Activated CD8-positive, alpha-beta memory T cell treated with anti-CD3 and anti-CD28 coated beads, Interleukin-2, amount 50 U/mL, for 24 hours (primary cell): ENCODE results near the gene KCNH1.

Experiments used
- DNase-seq: peaks from one replicate; pipeline ENCODE4 v3.0.0-alpha.2; 2020; ENCODE audit errors: extremely low read depth

Gene KCNH1

DNA sequence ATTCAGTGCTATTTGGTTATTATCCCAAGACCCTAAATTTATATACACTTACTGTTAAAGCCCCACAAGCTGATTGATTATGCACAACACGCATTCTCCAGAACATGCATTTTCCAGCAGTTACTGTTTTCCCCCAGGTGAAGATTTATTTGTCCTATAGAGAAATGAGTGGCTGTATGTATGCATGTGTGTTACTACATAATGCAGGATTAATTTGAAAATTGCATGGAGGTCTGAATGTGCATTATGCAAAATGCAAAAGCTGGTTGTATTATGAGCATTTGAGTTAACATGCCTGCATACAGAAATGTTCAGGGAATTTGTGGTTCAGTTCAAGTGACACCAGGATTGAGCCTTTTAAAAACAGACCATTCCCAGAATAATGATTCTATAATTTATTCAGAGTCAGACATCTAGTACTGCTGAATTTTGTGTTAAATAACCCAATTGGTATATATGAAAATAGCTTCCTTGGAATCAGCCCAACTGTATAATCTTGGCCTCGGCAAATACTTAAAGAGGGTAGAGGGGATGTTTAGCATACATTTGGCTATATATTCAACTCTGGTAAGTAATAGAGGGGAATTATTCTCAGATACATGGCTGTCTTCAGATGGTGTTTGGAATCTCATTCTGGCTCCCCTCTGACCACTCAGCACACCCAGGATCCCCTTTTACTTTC lies 485.2 kb downstream of the KCNH1 start:
- no peak for DNase-seq

GRCh38 chr1:210647406-210648333 lies 486.3 kb downstream of the KCNH1 start:
- DNase-seq, result no peak

GRCh38 chr1:210646258-210646616 lies 487.7 kb downstream of the KCNH1 start:
- no peak for DNase-seq

DNA sequence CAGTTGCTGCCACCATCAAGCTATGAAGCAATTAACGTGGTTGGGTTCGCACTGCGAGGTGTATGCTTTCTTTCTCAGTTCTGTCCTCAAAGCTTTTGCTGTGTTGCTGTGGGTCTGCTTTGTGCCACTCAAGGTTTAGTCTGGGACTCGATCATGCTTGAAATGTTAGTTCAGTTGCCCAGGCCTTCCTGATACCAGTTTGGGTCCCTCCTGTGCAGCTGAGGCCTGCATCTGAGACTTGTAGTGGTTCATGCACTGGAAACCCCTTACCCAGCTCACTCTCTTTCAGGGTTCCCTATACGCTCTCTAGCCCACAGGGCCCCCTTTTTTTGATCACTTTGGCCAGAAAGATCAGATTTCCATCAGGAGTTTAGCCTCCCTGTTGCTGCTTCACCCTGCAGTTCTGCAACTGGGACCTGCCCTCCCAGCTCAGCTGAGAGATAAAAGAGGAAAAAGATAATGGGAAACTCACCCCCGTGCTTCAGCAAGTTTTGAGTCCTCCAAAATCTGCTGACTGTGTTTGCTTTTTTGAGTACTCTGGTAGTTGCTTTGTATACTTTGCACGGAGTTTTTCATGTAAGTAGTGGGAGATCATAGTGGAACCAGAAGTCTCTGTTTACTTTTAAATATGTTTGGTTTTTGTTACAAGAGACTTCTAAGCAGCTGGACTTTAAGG lies 488.2 kb downstream of the KCNH1 start:
- DNase-seq, result no peak

DNA sequence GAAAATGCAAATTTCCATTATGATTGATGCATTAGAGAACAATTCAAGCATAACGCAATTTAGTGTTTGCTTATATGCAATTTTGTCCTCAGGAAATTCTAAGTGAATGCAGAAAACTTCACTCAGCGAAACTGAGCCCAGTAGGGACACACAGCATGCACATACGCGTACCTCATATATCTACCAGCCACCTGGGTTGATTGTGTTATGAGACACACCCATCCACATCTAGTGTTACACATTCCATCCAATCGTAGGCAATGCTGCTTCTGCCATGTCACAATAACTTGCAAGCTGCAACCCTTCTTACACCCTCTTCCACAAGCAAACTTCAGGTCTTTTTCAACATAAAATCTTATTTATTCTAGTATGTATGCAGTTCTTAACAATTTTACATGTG lies 492.4 kb downstream of the KCNH1 start:
- DNase-seq, result no peak

DNA sequence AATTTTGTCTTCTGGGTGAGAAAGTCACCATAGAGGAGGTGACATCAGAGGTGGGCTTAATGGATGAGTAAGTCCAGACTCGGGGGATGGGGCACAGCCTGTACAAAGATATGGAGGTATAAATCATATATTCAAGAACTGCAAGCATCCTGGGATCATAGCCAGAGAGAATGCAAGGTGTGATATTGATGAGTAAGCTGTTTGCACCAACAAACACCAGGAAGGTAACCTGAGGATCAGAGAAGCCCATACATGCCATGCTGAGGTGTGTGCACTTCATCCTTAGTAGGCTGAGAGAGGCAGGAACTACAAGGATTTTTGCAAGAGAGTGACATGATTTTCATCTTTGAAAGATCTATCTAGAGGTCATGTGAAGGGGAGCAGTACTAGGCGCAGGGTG lies 498.8 kb downstream of the KCNH1 start:
- no peak for DNase-seq

GRCh38 chr1:210633636-210634035 lies 500.3 kb downstream of the KCNH1 start:
- DNase-seq, result no peak

DNA sequence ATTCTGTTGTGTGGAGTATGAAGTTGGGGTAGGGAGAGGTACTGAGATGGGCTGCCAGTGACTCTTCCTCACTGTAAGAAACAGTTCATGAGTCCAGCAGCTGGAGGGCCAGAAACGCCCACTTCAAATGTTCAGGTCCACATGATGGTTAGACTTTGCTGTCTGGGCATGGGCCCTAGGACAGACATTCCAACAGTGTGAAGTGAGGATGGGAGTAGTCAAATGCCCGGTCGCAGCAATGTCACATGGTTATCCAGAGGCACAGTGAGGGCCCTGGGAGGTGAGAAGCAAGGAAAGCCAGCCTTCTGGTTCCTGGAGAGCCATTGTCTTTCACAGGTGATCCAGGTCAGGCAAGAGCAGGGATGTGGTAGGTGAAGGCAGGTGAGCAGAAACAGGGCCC lies 500.8 kb downstream of the KCNH1 start:
- no peak for DNase-seq

GRCh38 chr1:210631399-210631798 lies 502.5 kb downstream of the KCNH1 start:
- no peak for DNase-seq

DNA sequence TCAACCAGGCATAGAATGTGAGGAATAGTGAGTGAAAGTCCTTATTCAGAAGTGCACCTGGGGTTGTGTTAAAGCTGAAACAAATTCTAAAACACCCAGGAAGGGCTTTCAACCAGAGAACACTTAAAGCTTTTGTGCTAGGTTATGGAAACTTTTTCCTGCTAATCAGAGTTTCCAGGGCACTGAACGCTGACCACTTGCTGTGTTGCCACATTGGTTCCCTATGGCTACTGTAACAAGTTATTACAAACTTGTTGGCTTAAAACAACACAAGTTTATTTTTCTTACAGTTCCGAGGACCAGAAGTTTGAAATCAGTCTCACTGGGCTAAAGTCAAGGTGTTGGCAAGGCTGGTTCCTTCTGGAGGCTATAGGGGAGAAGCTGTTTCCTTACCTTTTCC lies 504.7 kb downstream of the KCNH1 start:
- DNase-seq, result no peak

DNA sequence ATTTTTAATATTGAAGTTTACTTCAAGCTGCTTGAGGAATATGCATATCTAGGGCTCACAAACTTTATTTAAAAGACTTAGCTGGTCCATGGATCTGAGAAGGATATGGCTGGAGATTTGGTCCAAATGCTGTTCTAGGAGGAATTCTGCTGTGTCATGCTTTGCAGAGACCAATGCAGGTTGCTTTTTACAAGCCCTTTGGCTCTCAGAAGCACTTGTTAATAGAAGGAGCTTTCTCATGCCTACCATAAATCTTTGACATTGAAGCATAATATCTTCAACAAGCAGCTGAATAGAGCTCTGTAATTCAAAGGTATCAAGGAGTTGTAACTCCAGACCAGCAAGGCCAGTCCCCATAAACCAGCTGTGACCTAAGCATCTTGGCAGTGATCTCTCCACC lies 506.2 kb downstream of the KCNH1 start:
- DNase-seq, result no peak
